AG09309 (cell line): ENCODE data around the gene COL2A1.
"Not testable (repeated sequence)": the region's sequence is repeated elsewhere in the genome, so short reads cannot be mapped to it uniquely, and the experiment has no call there.

Experiments
- DNase-seq: peaks from one replicate; pipeline ENCODE4 v3.0.0-alpha.2; 2010; ENCODE audit warnings: low read depth
- H3K4me3 ChIP-seq: 2 replicates; pipeline ENCODE4 v1.5.1; 2011; ENCODE audit warnings: mild to moderate bottlenecking, low read depth, low read length, moderate library complexity; ENCODE audit not compliant: control insufficient read depth
- CTCF ChIP-seq: IDR thresholded peaks from 2 replicates; pipeline ENCODE4 v1.5.1; 2011; ENCODE audit warnings: mild to moderate bottlenecking, low read depth, low read length, inconsistent platforms; ENCODE audit not compliant: insufficient read depth, control insufficient read depth; ENCODE audit errors: missing control alignments

The COL2A1 gene

DNA sequence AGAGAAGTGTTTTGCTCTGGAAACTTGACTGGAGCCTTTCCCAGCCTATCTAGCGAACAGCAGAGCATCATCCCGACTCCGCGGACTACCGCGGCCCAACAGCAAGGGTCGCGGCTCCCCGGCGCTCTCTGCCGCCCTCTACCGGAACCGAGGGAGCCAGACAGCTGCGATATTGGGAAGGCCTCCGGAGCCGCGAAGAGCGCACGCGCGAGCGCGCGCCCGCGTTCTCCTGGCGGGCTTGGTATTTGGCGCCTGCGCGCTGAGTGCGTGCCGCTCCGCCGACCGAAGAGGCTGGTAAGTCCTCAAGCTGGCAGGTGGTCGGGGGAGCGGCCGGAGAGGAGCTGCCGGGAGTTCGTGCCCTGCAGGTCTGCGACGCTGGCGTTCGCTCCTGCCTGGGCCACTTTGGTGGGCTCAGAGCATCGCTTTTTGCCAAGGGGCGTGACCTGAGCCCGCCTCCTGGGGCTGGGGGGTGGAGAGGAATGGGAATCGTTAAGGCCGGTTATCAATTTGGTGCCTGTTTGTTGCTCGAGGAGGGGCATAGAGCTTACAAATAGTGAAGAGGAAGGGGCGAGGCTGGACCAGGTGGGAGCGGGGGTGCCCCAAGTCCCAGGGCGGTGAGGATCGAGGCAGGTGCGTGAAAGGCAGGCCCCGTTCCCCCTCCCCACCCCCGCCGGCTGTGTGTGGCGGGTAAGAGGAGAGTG lies 40.8 kb downstream of the COL2A1 start, which contains the start of gene TMEM106C:
Gene TMEM106C, plus strand, starts transcription at position 257 of the 701 bp plus-strand sequence. CDS start 641 bp downstream, outside the sequence.
- H3K4me3 ChIP-seq, result peak within 1 kb of the TSS; percentile 62
- DNase-seq, result peak; percentile 50
- peak; percentile 98 for TF ChIP-seq CTCF

DNA sequence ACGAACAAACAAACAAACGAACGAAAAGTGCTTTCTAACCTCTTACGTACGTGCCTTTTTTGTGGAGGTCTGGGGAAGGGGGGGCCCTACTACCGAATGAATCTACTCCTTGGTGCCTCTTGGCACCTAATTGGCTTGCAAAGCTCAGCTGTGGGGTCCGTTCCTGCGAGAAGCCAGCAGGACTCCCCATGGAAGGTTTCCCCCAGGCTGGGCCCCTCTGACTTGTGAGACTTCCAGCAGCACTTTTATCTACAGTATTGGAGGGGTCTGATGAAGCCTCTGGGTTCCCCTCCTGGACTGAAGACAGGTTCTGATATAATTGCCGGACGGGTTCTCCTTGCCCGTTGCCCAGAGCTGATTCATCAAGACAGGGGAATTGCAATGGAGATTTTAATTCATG lies 42.1 kb downstream of the COL2A1 start:
- DNase-seq, result no peak
- H3K4me3 ChIP-seq, result no peak overlapping the region
- no peak for TF ChIP-seq CTCF

GRCh38 chr12:47957671-47958070 lies 46.6 kb downstream of the COL2A1 start:
- DNase-seq, H3K4me3 ChIP-seq: not testable (repeated sequence)

DNA sequence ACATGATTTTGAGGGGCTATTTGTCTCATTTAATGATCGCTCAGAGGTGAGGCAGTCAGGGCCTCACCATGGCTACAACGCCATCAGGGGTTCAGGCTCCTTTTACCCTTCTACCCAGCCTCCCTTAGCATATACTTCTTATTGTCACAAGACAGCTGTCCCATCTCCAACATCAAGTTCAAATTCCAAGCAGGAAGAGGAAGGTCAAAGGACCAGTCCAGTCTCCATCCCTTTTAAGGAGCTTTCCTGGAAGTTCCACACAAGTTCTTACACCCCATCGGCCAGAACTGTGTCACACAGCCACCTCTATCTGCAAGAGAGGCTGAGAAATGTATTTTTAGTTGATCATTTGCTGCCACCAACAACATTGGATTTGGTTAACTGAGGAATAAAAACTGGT lies 49.2 kb downstream of the COL2A1 start:
- no peak for DNase-seq
- no peak for TF ChIP-seq CTCF
- H3K4me3 ChIP-seq, result no peak overlapping the region

GRCh38 chr12:47954467-47955045 lies 49.7 kb downstream of the COL2A1 start:
- TF ChIP-seq CTCF, result no peak
- no peak overlapping the region for H3K4me3 ChIP-seq
- no peak for DNase-seq

DNA sequence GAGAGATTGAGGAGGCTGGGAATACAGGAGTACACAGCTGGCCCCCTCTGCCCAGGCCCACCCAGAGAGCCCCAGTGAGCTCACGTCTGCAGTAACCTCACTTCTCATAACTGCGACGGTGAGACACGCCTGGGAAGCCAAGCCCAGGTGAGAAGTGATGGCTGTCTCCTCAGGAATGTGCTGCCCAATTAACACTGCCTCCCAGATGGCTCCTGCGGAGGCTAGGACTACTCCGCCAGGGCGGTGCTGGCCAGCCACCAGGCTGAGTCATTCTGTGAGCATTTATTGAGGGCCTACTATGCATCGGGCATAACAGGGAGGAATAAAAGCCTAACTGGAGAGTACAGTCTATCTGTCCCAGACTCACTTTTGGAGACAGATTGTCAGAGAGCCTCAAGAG lies 50.2 kb downstream of the COL2A1 start:
- TF ChIP-seq CTCF, result no peak
- H3K4me3 ChIP-seq, result no peak overlapping the region
- no peak for DNase-seq

GRCh38 chr12:47950856-47951468 lies 53.3 kb downstream of the COL2A1 start:
- no peak for DNase-seq
- no peak overlapping the region for H3K4me3 ChIP-seq
- TF ChIP-seq CTCF, result no peak
